H1 (cell line): Measurements from ENCODE around the gene CAT. TPM values are rescaled to one million over a fixed set of nuclear protein-coding genes. Genes with fewer than 3 reads are reported as not detected.

Experiments
- CTCF ChIA-PET: fragments of 300-600 bp; sonication (Branson Sonifier 250); formaldehyde crosslinking; loops from one replicate; lab custom pipeline; 2021; ENCODE audit not compliant: partially characterized antibody; lab: Charles Lee
- POLR2A ChIA-PET: fragments of 300-600 bp; sonication (Branson Sonifier 250); formaldehyde crosslinking; loops from one replicate; lab custom pipeline; 2021; ENCODE audit warnings: inconsistent platforms; ENCODE audit not compliant: partially characterized antibody; lab: Charles Lee
- DNase-seq, 2 experiments: peaks; one replicate each; pipeline versions ENCODE4 v3.0.0 to v3.0.0-alpha.2; 2010 to 2022; ENCODE audit warnings: low spot score in 2 of 2, low read depth in 1 of 2, mixed read lengths in 1 of 2
- FAIRE-seq: peaks from 2 replicates; lab custom pipeline; 2011; peaks lifted over from hg19 to GRCh38; lab: Jason Lieb, UNC
- H2AFZ ChIP-seq: 2 replicates; pipeline ENCODE4 v1.8.1; 2012; ENCODE audit warnings: low read length, inconsistent platforms
- H2AK5ac ChIP-seq: 2 replicates; pipeline ENCODE4 v1.6.1; 2013; ENCODE audit warnings: low read depth, low read length
- H2BK120ac ChIP-seq: replicated peaks from 2 replicates; pipeline ENCODE3; 2013; ENCODE audit warnings: low read depth, low read length, inconsistent platforms
- H2BK12ac ChIP-seq: 2 replicates; pipeline ENCODE4 v1.6.1; 2013; ENCODE audit warnings: low read depth, low read length
- H2BK15ac ChIP-seq: 2 replicates; pipeline ENCODE4 v1.6.1; 2013; ENCODE audit warnings: low read length
- H2BK20ac ChIP-seq: 2 replicates; pipeline ENCODE4 v1.6.1; 2013; ENCODE audit warnings: low read length
- H2BK5ac ChIP-seq: 2 replicates; pipeline ENCODE4 v1.6.1; 2013; ENCODE audit warnings: low read depth, low read length
- H3K14ac ChIP-seq: 2 replicates; pipeline ENCODE4 v1.6.1; 2013; ENCODE audit warnings: inconsistent platforms; ENCODE audit not compliant: insufficient read length
- H3K18ac ChIP-seq: 2 replicates; pipeline ENCODE4 v1.6.1; 2013; ENCODE audit warnings: low read length; ENCODE audit errors: extremely low read depth
- H3K23ac ChIP-seq: 2 replicates; pipeline ENCODE4 v1.6.1; 2013; ENCODE audit warnings: inconsistent platforms; ENCODE audit not compliant: insufficient read length
- H3K23me2 ChIP-seq: 2 replicates; pipeline ENCODE4 v1.6.1; 2013; ENCODE audit warnings: low read depth, low read length
- H3K27ac ChIP-seq: 2 replicates; pipeline ENCODE4 v1.6.1; 2011; ENCODE audit warnings: low read depth, low read length, inconsistent platforms
- H3K27me3 ChIP-seq, 4 experiments: replicated peaks in 1 of 4; 1 replicate in 1 of 4; 2 replicates in 3 of 4; pipeline versions ENCODE4 v1.6.1 to v1.8.1; 2011 to 2013; ENCODE audit warnings: low read length in 3 of 4, mild to moderate bottlenecking in 3 of 4, inconsistent platforms in 2 of 4, mixed read lengths in 2 of 4, moderate library complexity in 1 of 4; ENCODE audit not compliant: control insufficient read depth in 3 of 4, insufficient read depth in 3 of 4; ENCODE audit errors: extremely low read depth in 1 of 4
- H3K36me3 ChIP-seq, 4 experiments: 2 replicates each; pipeline versions ENCODE4 v1.6.1 to v1.8.1; 2011 to 2013; ENCODE audit warnings: mild to moderate bottlenecking in 4 of 4, low read length in 3 of 4, moderate library complexity in 2 of 4, control low read depth in 1 of 4, inconsistent platforms in 1 of 4; ENCODE audit not compliant: insufficient read depth in 4 of 4, control insufficient read depth in 2 of 4
- H3K4ac ChIP-seq: replicated peaks from 2 replicates; pipeline ENCODE3; 2013; ENCODE audit warnings: low read length, low read depth, mixed read lengths, inconsistent platforms; ENCODE audit not compliant: insufficient read length
- H3K4me1 ChIP-seq, 4 experiments: replicated peaks in 1 of 4; 1 replicate in 1 of 4; 2 replicates in 3 of 4; pipeline versions ENCODE4 v1.6.1 to v1.8.1; 2011 to 2013; ENCODE audit warnings: low read length in 3 of 4, inconsistent platforms in 2 of 4, mixed read lengths in 1 of 4; ENCODE audit not compliant: insufficient read depth in 4 of 4, control insufficient read depth in 3 of 4
- H3K4me2 ChIP-seq, 2 experiments: 2 replicates each; pipeline versions ENCODE4 v1.6.1 to v1.8.1; 2011 to 2013; ENCODE audit warnings: low read depth in 2 of 2, low read length in 2 of 2, control low read depth in 1 of 2, inconsistent platforms in 1 of 2, mild to moderate bottlenecking in 1 of 2; ENCODE audit not compliant: insufficient read depth in 1 of 2
- H3K4me3 ChIP-seq, 4 experiments: fragments of 200-600, 300-600 bp in 1 of 4; sonication (generic), shearing (Covaris generic), sonication (Bioruptor Twin) in 1 of 4; 2 replicates each; pipeline versions ENCODE4 v1.5.1 to v1.8.1; 2011 to 2016; ENCODE audit warnings: low read length in 4 of 4, low read depth in 3 of 4, control low read depth in 2 of 4, inconsistent platforms in 2 of 4, mild to moderate bottlenecking in 2 of 4, mixed read lengths in 1 of 4, moderate library complexity in 1 of 4; ENCODE audit not compliant: insufficient read depth in 2 of 4; ENCODE audit errors: extremely low read depth in 1 of 4
- H3K56ac ChIP-seq: replicated peaks from 2 replicates; pipeline ENCODE3; 2013; ENCODE audit warnings: low read depth, mild to moderate bottlenecking, mixed read lengths, low read length, inconsistent platforms; ENCODE audit not compliant: insufficient read length
- H3K79me1 ChIP-seq: 2 replicates; pipeline ENCODE4 v1.6.1; 2013; ENCODE audit warnings: low read depth, low read length, control low read depth
- H3K79me2 ChIP-seq, 2 experiments: 2 replicates each; pipeline versions ENCODE4 v1.6.1 to v1.8.1; 2012 to 2013; ENCODE audit warnings: low read length in 2 of 2, mild to moderate bottlenecking in 2 of 2, inconsistent platforms in 1 of 2; ENCODE audit not compliant: insufficient read depth in 2 of 2, control insufficient read depth in 1 of 2
- H3K9ac ChIP-seq, 4 experiments: replicated peaks in 1 of 4; 1 replicate in 1 of 4; 2 replicates in 3 of 4; pipeline versions ENCODE4 v1.6.1 to v1.8.1; 2011 to 2013; ENCODE audit warnings: low read depth in 3 of 4, low read length in 3 of 4, control low read depth in 2 of 4, mild to moderate bottlenecking in 2 of 4, moderate library complexity in 2 of 4, inconsistent platforms in 1 of 4; ENCODE audit errors: extremely low read depth in 1 of 4
- H3K9me3 ChIP-seq, 2 experiments: 2 replicates each; pipeline versions ENCODE4 v1.6.1 to v1.8.1; 2012 to 2013; ENCODE audit warnings: mild to moderate bottlenecking in 2 of 2, moderate library complexity in 2 of 2, control low read depth in 1 of 2, inconsistent platforms in 1 of 2, low read depth in 1 of 2, low read length in 1 of 2, mixed read lengths in 1 of 2; ENCODE audit not compliant: insufficient read depth in 2 of 2
- H4K20me1 ChIP-seq, 2 experiments: replicated peaks in 1 of 2; 2 replicates each; pipeline versions ENCODE3 to v1.8.1; 2011 to 2013; ENCODE audit warnings: inconsistent platforms in 2 of 2, low read length in 2 of 2, mild to moderate bottlenecking in 1 of 2; ENCODE audit not compliant: insufficient read depth in 2 of 2, control insufficient read depth in 1 of 2
- H4K5ac ChIP-seq: 2 replicates; pipeline ENCODE4 v1.6.1; 2013; ENCODE audit warnings: low read length, low read depth, mixed read lengths, inconsistent platforms; ENCODE audit not compliant: insufficient read length
- H4K8ac ChIP-seq: 2 replicates; pipeline ENCODE4 v1.8.0; 2013; ENCODE audit warnings: mild to moderate bottlenecking, moderate library complexity, low read length, inconsistent platforms; ENCODE audit not compliant: insufficient read depth; ENCODE audit errors: extremely low read depth
- H4K91ac ChIP-seq: replicated peaks from 2 replicates; pipeline ENCODE3; 2013; ENCODE audit warnings: low read length, mixed read lengths, inconsistent platforms; ENCODE audit not compliant: insufficient read length
- CBX8 ChIP-seq: fragments of 300-800, 300-1000 bp; sonication (generic); IDR thresholded peaks from 2 replicates; pipeline ENCODE4 v1.7.1; 2016; ENCODE audit warnings: low read depth, low read length, borderline replicate concordance
- CHD2 ChIP-seq: IDR thresholded peaks from 2 replicates; pipeline ENCODE4 v1.6.1; 2012; ENCODE audit warnings: low read length, improper control_type of control experiment
- FOSL1 ChIP-seq: IDR thresholded peaks from 2 replicates; pipeline ENCODE4 v1.6.1; 2011; ENCODE audit warnings: mild to moderate bottlenecking, low read depth, low read length, moderate library complexity; ENCODE audit not compliant: insufficient read depth
- JUN ChIP-seq: IDR thresholded peaks from 2 replicates; pipeline ENCODE4 v1.6.1; 2011; ENCODE audit warnings: low read depth, mild to moderate bottlenecking, improper control_type of control experiment, low read length
- KDM5A ChIP-seq: fragments of 200-600 bp; IDR thresholded peaks from 2 replicates; pipeline ENCODE4 v1.7.1; 2012; ENCODE audit warnings: mild to moderate bottlenecking, low read length, inconsistent platforms, mixed read lengths
- RNF2 ChIP-seq: fragments of 200-900, 300-1000 bp; sonication (generic); IDR thresholded peaks from 2 replicates; pipeline ENCODE4 v1.7.1; 2016; ENCODE audit warnings: borderline replicate concordance, low read depth, mild to moderate bottlenecking, antibody characterized with exemption, low read length; ENCODE audit not compliant: poor library complexity, severe bottlenecking; ENCODE audit errors: missing control alignments
- RXRA ChIP-seq: IDR thresholded peaks from 2 replicates; pipeline ENCODE4 v1.6.1; 2011; ENCODE audit warnings: low read depth, mild to moderate bottlenecking, low read length, moderate library complexity; ENCODE audit not compliant: insufficient read depth
- SAP30 ChIP-seq: fragments of 300-600 bp; sonication (generic); IDR thresholded peaks from 2 replicates; pipeline ENCODE4 v1.7.1; 2012; ENCODE audit warnings: low read length, moderate library complexity, mild to moderate bottlenecking, inconsistent platforms; ENCODE audit not compliant: insufficient read depth, insufficient replicate concordance
- SIRT6 ChIP-seq: IDR thresholded peaks from one replicate; pipeline ENCODE4 v1.7.1; 2012; ENCODE audit warnings: low read length, inconsistent platforms
- SIX5 ChIP-seq: IDR thresholded peaks from 2 replicates; pipeline ENCODE4 v1.6.1; 2011; ENCODE audit warnings: mild to moderate bottlenecking, low read depth, low read length
- SP2 ChIP-seq: IDR thresholded peaks from 2 replicates; pipeline ENCODE4 v1.6.1; 2012; ENCODE audit warnings: mild to moderate bottlenecking, low read length, inconsistent platforms
- polyA plus RNA-seq, 7 experiments: library from polyadenylated mRNA; depleted of rRNA in 3 of 7; stranded (reverse) in 5 of 7; unstranded in 2 of 7; fragments of >200 nt in 5 of 7; fragments of 200-250 nt in 2 of 7; gene quantifications; 1 replicate in 5 of 7; 2 replicates in 1 of 7; 4 replicates in 1 of 7; pipeline versions ENCODE4 v1.2.1 to v1.2.3, GENCODE V29; 2011 to 2013; ENCODE audit warnings: missing spikeins in 2 of 7, mixed read lengths in 2 of 7
- total RNA-seq: library from RNA; stranded (reverse); fragmentation: NEBNext Ultra II Directional; extraction: Animal tissue kit (Norgen Biotek cat#: 25700); gene quantifications from 2 replicates; pipeline ENCODE4 v1.2.1, GENCODE V29; 2021
- TF ChIP-seq, protein P1 (sequence below): IDR thresholded peaks from 2 replicates; pipeline ENCODE4 v1.6.1; 2012; ENCODE audit warnings: low read length, inconsistent platforms
- TF ChIP-seq, protein P2 (sequence below): IDR thresholded peaks from 2 replicates; pipeline ENCODE4 v1.6.1; 2011; ENCODE audit warnings: low read depth, mild to moderate bottlenecking, low read length; ENCODE audit not compliant: insufficient read depth

The CAT gene
- total and polyA plus RNA-seq, 2 of the 8 experiments (the other 6 are each of a cell fraction or from before 2014, with no cell fraction given), result 9.6 to 15.0 TPM

GRCh38 chr11:34447044-34447443 is 8.3 kb downstream of the CAT start:
- H2BK5ac ChIP-seq, result no peak overlapping the region
- no peak overlapping the region for H2AFZ ChIP-seq
- no peak overlapping the region for H2AK5ac ChIP-seq
- no peaks in the 10 kb centered on the region; a peak in 1 of 8 replicates for H3K36me3 ChIP-seq
- no peak for FAIRE-seq
- ChIA-PET CTCF (interaction anchor here (0.8 to 1.7 kb wide), 3 partner anchors 21 to 85 kb away, joined by 3 to 7 read pairs (median 3); no protein-coding TSS in a partner anchor), POLR2A (no interaction called here)
- no peak overlapping the region for H3K4me2 ChIP-seq
- no peak overlapping the region for H2BK120ac ChIP-seq
- H3K23ac ChIP-seq, result no peak overlapping the region
- no peak overlapping the region for H4K8ac ChIP-seq
- no peaks in the 10 kb centered on the region for H3K9me3 ChIP-seq
- no peaks in the 10 kb centered on the region for H3K79me1 ChIP-seq
- H3K4me3 ChIP-seq, result no peak overlapping the region
- H2BK20ac ChIP-seq, result no peak overlapping the region
- H3K9ac ChIP-seq, result no peak overlapping the region
- H3K23me2 ChIP-seq, result no peaks in the 10 kb centered on the region
- no peak overlapping the region for H2BK12ac ChIP-seq
- no peak overlapping the region for H3K14ac ChIP-seq
- H2BK15ac ChIP-seq, result no peak overlapping the region
- H4K91ac ChIP-seq, result no peak overlapping the region
- no peak overlapping the region for H3K18ac ChIP-seq
- H3K27ac ChIP-seq, result no peak overlapping the region
- H3K4ac ChIP-seq, result no peak overlapping the region
- no peak for DNase-seq
- H3K56ac ChIP-seq, result no peak overlapping the region
- no peaks in the 10 kb centered on the region for H3K27me3 ChIP-seq
- H4K20me1 ChIP-seq, result no peaks in the 10 kb centered on the region
- H3K79me2 ChIP-seq, result no peaks in the 10 kb centered on the region
- H3K4me1 ChIP-seq, result no peaks in the 10 kb centered on the region
- no peak overlapping the region for H4K5ac ChIP-seq
- TF ChIP-seq RXRA, result no peak
- TF ChIP-seq FOSL1, result no peak
- no peak for TF ChIP-seq JUN
- TF ChIP-seq SAP30, result no peak
- no peak for TF ChIP-seq SIX5
- TF ChIP-seq SP2, result no peak
- no peak for TF ChIP-seq CBX8
- TF ChIP-seq, protein P1, sequence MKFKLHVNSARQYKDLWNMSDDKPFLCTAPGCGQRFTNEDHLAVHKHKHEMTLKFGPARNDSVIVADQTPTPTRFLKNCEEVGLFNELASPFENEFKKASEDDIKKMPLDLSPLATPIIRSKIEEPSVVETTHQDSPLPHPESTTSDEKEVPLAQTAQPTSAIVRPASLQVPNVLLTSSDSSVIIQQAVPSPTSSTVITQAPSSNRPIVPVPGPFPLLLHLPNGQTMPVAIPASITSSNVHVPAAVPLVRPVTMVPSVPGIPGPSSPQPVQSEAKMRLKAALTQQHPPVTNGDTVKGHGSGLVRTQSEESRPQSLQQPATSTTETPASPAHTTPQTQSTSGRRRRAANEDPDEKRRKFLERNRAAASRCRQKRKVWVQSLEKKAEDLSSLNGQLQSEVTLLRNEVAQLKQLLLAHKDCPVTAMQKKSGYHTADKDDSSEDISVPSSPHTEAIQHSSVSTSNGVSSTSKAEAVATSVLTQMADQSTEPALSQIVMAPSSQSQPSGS, result no peak
- no peak for TF ChIP-seq CHD2
- no peak for TF ChIP-seq RNF2
- TF ChIP-seq SIRT6, result no peak
- TF ChIP-seq, protein P2, sequence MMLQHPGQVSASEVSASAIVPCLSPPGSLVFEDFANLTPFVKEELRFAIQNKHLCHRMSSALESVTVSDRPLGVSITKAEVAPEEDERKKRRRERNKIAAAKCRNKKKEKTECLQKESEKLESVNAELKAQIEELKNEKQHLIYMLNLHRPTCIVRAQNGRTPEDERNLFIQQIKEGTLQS, result no peak
- no peak for TF ChIP-seq KDM5A
